GM19328 (cell line): ENCODE measurements around the gene VIPR2.
"Not testable (repeated sequence)": the region's sequence is repeated elsewhere in the genome, so short reads cannot be mapped to it uniquely, and the experiment has no call there.

Source experiments
- ATAC-seq: cut with Tn5 transposase; IDR thresholded peaks from one replicate; pipeline ENCODE4 v1.9.1; 2021; ENCODE audit warnings: mild to moderate bottlenecking, moderate library complexity; ENCODE audit not compliant: unreplicated experiment

The VIPR2 gene

DNA sequence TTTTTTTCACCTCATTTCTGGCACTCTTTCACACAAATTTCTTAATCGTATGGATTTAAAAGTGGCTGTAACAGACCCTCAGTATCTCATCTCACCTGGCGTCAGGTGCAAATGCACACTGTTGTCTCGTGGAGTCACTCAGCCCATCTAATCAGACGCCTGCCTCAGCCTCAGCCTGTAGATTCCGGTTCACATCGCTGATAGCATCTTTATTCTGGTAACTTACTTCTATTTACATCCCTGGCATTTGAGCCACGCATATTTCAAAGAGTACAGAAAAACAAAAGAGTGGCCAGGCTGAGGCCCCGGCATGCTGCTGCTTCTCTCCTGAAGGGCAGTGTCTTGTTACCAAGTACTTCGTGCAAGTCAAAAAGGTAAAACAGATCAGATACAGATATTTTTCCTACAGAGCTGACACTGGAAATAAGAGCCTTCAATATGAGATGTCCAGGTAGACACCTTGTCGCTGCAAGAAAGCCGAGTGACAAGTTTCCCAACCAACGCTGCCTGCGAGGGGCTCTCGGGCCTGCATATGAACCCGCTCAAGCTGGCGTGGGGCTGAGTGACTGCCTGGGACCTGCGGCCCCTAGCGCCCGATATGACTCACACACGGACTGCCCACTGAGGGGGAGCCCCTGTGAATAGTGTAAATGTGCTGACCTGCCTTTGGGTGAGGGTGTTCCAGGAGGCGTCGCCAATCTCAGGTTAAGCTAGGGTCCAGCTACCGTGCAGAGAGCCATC, 4.3 kb downstream of the VIPR2 start:
- ATAC-seq = no peak

DNA sequence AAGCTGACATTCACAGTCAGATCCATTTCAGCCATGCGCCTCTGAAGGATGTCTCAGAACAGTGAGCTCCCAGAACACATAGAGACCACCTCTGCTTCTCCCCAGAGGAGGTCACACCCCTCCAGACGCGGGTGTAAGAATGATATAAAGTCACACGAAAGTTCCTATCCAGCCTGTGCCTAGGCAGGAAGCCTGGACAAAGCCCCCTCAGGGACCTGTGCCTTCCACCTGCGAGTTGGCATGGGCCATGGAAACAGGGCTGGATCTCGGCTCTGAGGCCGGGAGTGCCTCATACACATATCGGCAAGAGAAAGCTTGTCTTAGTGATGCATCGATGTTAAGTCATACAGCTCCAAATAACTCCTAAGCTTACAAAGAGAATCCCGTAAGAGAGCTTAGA, 5.0 kb downstream of the VIPR2 start:
- no peak for ATAC-seq

DNA sequence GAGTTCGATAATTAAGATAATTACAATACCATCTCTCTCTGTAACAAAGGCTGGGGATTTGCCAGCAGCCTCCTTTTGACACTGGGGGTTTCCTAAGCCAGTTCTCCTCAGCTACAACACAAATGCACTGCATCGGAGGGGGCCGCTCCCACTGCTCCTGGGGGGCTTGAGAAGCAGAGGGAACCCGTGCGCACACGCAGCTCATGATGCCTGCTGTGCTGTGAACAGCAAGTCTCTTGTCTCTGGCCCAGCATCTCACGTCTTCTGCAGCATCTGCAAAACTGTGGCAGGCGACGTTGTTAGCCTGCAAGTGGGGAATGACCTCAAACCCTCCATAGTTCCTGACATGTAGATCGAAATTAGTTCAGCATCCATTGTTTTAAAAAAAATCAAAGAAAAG, 5.5 kb downstream of the VIPR2 start:
- ATAC-seq = no peak

DNA sequence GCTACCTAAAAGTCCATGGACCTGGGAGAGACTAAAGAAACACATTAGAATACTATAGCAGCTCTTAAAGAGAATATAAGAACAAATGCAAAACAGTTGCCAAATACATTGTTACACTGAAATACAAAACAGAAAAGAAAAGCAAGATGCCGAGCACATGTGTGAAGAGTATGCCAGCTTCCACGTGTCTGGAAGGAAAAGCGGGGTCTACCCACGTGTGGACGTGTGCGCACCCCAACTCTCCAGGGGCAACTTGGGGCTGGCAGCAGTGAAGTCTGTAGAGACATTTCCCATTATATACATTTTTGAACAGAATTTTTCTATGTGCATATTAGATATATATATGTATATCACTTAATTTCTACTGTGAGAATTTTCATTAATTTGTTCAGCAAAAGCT, 6.2 kb downstream of the VIPR2 start:
- no peak for ATAC-seq

DNA sequence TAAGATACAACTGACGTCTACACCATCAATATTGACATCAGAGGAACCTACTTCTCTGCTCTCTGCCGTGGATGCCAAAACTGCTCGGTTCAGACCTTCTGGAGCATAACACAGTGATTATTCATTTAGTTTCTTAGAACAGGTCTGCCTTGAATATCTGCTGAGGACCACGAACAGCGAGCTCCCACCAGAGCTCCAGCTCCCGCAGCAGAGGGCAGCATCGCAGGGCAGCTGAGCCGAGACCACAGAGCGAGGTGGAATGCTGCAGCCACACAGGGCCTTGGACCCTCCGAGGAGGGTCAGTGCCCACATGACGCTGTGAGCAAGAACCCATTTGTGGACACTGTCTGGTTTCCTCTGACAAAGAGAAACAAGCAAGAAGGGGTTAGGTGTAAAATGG, 6.8 kb downstream of the VIPR2 start:
- ATAC-seq = no peak

DNA sequence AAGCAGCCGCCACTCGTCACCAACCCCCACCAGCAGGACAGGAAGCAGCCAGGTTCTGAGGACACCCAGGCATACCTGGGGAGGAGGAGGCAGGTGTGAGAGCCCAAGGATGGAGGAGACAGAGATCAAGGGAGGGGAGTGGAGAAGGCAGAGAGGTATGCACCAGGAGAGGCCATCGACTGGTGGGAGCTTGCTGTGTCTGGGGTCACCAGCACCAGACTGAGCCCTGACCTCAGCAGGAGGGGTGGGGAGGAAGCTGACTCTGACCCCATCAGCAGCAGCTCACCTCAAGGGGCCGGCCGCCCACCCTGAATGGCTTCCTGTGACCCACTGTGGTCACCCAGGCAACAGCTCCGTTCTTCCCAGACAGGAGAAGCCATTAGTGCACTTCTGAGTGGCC, 7.8 kb downstream of the VIPR2 start:
- no peak for ATAC-seq

DNA sequence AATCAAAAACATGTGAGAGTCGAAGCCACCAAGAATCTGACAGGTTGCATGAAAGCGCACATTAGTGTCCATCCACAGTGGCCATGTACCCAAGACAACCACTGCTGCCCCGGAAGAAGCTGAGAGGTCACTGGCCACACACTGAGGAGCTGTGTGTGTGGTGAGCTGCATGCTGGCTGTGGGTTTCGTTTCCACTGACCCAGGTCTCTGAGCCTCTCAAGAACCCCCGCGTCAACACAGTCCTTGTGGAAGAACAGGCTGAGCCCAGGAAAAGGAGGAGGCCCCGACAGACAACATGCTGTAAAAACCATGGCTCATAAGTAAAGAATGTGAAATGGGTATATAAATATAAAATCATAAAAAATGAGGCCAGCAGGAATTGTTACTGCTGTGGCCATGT, 8.2 kb downstream of the VIPR2 start:
- no peak for ATAC-seq

DNA sequence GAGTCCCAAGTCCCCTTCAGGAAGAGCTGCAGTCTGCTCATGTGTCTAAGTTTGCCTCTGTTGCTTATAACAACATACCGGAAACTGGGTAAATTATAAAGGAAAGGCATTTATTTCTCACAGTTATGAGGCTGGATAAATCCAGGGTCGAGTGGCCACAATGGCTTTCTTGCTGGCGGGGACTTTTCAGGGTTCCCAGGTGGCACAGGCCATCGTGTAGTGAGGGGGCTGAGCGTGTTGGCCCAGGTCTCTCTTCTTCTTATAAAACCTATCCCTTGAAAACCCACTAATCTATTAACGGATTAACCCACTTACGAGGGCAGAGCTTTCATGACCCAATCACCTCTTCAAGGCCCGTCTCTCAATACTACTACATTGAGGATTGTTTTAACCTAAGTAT, 8.7 kb downstream of the VIPR2 start:
- no peak for ATAC-seq

DNA sequence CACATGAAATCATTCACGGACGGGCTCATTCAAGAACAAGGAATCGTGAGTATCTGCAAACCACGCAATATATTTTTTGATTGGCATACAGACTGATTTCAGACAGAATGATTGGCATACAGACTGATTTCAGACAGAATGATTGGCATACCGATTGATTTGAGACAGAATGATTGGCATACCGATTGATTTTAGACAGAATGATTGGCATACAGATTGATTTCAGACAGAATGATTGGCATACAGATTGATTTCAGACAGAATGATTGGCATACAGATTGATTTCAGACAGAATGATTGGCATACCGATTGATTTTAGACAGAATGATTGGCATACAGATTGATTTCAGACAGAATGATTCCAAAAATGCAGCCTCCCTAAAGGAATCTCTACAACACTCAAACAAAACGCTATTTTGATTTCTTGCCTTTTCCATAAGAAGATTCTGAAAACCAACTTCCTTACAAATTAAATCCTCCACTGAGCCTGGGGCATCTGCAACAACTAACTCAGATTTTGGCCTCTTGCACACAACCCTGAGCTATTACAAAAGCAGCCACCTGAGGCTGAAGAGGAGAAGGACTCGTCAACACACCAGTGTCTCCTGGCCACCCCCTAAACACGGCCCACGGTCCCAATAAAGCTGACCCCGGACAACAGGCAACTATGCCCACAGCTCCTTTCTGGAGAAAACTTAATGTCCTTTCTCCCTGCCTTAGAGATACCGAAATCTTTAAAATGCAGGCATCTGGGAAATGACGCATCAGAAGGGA, 11.8 kb downstream of the VIPR2 start:
- ATAC-seq = not testable (repeated sequence)

DNA sequence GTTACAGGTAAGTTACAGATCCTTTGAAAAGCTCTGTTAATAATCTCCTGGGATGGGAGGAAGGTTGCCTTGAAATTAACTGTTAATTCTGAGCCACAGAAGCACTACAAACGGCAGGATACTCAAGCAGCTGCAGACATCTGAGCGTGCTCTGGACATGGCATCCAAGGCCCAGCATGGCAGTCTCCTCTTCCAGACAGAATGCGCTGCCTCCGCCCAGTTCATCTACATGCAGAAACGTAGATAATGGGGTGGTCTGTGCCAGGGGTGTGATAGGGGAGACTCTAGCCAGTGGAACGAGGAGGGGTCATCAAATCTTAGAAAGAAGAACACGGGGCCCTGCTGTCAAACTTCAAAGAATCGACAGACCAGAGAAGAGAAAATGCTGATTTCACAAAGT, 13.8 kb downstream of the VIPR2 start:
- no peak for ATAC-seq

DNA sequence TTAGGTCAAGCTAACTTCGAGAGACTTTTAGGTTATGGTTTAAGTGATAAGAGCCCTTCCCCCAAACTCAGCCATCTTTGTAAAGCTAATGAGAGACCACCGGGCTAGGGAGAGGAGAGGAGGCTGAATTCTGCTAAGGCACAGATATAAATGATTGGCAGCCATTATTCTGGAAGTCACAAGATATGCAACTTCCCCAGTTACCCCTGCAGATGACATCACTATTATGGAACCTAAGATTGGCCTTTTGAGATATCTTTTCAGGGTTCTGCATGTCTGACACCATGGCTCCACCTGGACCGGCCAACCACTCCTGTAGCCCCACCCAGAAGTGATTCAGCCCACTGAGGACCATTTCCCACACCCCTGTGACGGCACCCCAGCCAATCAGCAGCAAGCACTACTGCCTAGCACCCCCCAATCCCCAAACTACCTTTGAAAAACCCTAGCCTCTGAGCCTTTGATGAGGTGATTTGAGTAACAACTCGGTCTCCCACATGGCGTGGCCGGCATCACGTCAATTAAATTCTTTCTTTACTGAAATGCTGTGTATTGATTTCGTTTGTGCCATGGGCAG, 14.4 kb downstream of the VIPR2 start:
- ATAC-seq = no peak

DNA sequence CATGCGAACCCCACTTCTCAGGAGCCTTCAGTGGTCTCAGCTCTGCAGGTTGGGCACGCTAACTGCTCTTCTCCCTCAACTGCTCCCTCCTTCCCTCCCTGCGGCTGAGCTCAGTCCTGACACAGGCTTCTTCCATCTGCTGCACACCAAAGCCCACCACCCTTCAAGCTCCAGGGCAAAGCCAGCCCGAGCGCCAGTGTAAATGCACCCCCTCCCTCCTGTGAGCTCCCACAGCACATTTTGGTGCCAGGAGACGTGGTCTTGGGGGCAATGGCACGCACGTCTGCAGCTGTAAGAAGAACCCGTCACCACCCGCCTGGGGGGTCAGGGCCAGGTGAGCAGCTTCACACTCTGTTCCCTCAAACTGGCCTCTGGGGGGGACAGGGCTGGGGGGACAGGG, 15.9 kb downstream of the VIPR2 start:
- no peak for ATAC-seq

DNA sequence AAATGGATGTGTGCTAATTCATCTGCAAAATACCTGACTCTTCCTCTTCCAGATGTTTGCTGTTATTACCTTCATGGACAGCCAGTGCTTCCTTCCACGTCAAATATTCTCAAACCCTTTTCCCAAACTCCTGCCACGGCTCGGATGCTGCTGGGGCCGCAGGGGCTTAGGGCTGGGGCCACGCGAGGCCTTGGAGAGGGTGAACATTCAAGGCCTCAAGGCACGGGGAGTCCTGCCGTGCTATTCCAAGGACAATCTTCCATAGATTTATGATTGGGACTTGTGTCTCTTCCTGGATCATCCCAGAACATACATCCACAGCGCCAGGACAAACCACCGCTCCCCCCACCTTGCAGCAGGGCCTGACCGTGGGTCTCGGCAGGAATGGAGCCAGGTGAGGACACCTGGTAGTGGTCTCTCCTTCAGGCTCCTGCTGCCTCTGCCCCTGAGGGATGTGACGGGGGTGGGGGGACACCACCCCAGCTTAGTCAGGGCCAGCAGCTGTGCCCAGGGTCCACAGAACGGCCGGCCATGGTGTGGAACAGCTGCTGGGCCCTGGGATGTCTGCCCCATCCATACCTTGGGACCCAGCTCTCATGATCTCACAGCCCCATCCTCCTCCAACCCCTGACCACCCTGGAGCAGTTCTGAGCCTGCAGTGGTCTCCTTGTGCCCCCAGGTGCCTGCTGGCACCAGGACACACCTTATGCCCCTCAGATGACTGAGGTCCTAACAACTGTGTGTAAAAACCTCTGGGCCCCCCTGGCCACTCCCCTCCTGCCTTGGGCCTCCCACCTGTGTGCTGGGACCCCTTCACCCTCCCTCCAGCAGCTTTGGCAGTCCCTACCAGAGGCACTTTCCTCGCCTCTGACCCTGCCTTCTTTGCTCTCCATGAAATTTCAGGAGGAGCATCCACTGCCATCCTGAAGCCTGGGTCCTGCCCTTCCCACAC, 16.7 kb downstream of the VIPR2 start:
- no peak for ATAC-seq

DNA sequence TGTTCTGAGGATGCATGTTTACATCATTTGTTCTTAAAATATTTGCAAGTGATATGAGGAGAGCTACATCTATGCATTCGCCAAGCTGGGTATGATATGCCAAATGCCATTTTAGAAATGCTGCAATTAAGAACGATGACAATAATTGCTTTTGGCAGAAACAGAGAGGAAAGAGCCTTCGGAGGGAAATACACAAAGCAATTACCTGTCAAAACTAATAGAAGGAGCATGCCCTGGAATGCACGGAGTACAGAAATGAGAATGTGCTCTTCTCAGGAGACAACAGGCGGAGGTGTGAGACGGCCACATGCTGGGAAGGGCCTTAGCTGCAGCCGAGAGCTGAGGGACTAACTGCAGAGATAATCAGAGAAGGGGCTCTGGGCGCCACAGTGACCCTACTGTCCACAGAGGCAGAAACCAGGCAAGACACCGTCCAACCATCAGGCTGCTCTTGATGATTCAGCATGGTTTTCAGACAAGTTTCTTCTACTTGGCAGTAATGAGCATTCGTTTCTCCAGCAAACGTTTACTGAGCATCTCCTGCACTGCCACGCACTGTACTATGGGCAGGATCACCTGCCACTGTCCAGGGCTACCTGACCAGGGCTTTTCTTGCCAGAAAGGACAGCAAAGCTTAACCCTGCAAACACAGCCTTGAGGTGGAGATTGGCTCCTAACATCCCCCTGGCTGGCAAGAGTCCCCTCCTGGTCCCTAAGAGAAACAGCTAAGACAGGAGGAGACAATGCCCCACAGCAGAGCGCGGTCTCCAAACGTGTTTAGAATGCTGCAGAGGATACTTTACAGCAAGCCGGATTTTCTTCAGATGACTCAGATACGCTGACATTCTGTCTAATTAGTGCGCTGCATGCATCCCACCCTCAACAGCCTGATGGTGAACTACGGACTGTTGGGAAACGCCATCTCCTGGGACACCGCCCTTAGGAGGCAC, 18.1 kb downstream of the VIPR2 start:
- ATAC-seq = no peak

DNA sequence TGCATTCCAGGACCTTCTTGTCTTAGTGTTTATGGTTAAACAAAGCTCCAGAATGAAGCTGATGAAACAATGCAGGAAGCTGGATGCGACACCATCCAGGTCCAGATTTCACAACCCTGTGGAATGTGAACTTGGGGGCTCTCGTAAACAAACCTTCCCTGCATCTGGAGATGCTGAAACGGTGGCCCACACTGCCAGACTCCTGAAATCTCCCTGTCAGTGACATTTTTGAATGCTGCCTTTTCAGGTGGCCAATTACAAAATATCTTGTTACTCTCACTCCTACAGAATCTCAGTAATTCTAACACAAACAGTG, 18.8 kb downstream of the VIPR2 start:
- no peak for ATAC-seq

DNA sequence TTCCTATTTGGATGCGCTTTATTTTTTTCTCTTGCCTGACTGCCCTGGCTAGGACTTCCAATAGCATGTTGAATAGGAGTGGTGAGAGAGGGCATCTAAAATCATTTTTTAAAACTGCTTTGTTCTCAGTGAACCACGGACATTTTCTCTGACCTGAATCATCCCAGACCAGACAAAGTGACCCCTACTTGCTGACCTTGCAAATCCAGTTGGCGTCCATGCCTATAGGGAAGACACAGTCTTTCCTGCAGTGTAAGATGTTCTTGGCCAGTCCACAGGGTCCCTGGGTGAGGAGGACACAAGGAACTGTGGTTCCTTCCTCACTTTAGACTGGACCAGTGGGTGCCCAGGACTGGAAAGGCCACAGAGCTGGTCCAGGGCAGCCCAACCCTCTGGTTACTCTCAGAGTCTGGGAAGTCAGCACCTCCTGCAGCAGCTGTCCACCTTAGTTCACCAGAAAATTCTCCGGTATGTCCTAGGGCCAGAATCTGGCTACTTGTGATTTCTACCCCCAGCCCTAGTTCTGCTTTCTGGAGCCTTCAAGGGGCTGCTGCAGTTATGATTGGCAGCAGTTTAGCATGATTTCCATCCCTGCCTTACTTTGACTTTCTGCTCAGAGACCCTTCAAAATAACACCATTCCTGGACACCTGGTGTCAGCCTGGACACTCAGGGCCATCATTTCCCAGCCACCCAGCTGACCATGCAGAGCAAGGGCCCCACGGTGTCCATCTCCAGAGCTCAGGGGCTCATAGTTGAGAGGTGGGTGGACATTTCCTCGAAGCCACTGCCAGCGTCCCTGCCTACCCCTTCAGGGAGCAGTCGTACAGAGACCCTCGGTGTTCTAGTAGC, 19.3 kb downstream of the VIPR2 start:
- ATAC-seq = no peak

DNA sequence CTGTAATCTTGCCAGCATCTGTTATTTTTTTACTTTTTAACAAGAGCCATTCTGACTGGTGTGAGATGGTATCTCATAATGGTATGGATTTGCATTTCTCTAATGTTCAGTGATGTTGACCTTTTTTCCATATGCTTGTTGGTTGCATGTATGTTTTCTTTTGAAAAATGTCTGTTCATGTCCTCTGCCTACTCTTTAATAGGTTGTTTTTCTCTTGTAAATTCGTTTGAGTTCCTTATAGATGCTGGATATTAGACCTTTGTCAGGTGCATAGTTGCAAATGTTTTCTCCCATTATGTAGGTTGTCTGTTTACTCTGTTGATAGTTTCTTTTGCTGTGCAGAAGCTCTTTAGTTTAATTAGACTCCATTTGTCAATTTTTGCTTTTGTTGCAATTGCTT, 20.9 kb downstream of the VIPR2 start:
- not testable (repeated sequence) for ATAC-seq

DNA sequence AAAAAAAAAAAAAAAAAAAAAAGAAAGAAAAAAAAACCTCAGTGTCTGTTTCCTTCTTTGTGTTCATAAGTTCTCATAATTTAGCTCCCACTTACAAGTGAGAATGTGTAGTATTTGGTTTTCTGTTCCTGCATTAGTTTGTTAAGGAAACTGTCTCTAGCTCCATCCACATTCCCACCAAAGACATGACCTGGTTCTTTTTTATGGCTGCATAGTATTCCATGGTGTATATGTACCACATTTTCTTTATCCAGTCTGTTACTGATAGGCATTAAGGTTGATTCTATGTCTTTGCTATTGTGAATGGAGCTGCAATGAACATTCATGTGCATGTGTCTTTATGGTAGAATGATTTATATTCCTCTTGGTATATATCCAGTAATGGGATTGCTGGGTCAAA, 21.4 kb downstream of the VIPR2 start:
- ATAC-seq = not testable (repeated sequence)

DNA sequence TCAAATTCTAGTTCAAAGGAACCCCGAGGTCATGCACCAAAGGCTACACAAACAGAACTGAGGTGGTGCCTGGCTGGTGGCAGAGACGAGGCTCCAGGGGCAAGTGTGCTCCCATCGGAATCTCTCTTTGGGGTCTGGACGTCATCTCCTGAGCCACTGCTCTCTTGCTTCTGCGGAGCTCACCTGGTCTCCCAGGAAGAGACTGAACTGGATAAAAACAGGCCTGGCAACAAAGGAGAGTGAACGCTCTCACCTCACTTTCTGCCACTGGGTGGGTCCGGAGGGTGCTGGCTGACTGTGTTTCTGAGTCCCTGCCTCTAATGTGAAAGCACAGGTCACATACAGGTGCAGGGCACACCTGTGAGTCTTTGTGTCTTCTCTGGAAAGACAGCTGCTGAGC, 22.4 kb downstream of the VIPR2 start:
- ATAC-seq = no peak
